ENCODE measurements around the gene ETS2.

GRCh38 chr21:38815060-38815405, 9.3 kb downstream of the ETS2 start:
- TF ChIP-seq EZH2 (IDR thresholded peaks at IDR 0.05; ENCODE audit: insufficient read depth, poor library complexity, severe bottlenecking) = no peak
- TF ChIP-seq EZH2phosphoT487 (IDR thresholded peaks at IDR 0.05; ENCODE audit: insufficient read depth, low read depth) = no peak

Data from GM23248 (cell line).